ENCODE measurements around the gene HEATR5A.
"Not testable (repeated sequence)": the region's sequence is repeated elsewhere in the genome, so short reads cannot be mapped to it uniquely, and the experiment has no call there.

HEATR5A gene

GRCh38 chr14:31320922-31321766, 99.2 kb downstream of the HEATR5A start:
- DNase-seq: no peak

- DNase-seq: no peak
Observed at GRCh38 chr14:31320216-31320615, 100.1 kb downstream of the HEATR5A start.

GRCh38 chr14:31319701-31320100, 100.6 kb downstream of the HEATR5A start:
- DNase-seq: no peak

- no peak for DNase-seq
Observed at GRCh38 chr14:31312934-31313333, 107.4 kb downstream of the HEATR5A start.

GRCh38 chr14:31312370-31312769, 108.0 kb downstream of the HEATR5A start:
- DNase-seq: not testable (repeated sequence)

- DNase-seq: no peak
Observed at GRCh38 chr14:31307618-31308017, 112.7 kb downstream of the HEATR5A start.

- no peak for DNase-seq
Observed at GRCh38 chr14:31307198-31307597, 113.2 kb downstream of the HEATR5A start.

- no peak for DNase-seq
Observed at GRCh38 chr14:31303654-31304053, 116.7 kb downstream of the HEATR5A start.

GRCh38 chr14:31300883-31301282, 119.5 kb downstream of the HEATR5A start:
- no peak for DNase-seq

- no peak for DNase-seq
Observed at GRCh38 chr14:31300296-31300695, 120.1 kb downstream of the HEATR5A start.

GRCh38 chr14:31297701-31298344, 122.5 kb downstream of the HEATR5A start:
- DNase-seq: no peak

- DNase-seq: no peak
Observed at GRCh38 chr14:31297112-31297511, 123.2 kb downstream of the HEATR5A start.

- no peak for DNase-seq
Observed at GRCh38 chr14:31294746-31295405, 125.5 kb downstream of the HEATR5A start.

GRCh38 chr14:31292937-31293616, 127.3 kb downstream of the HEATR5A start:
- DNase-seq: no peak

GRCh38 chr14:31291210-31291609, 129.1 kb downstream of the HEATR5A start:
- DNase-seq: no peak

- DNase-seq: no peak
Observed at GRCh38 chr14:31287294-31287972, 132.9 kb downstream of the HEATR5A start.

- peak; percentile 9 for DNase-seq
Observed at GRCh38 chr14:31286456-31287293, 133.7 kb downstream of the HEATR5A start.

- no peak for DNase-seq
Observed at GRCh38 chr14:31283578-31284252, 136.6 kb downstream of the HEATR5A start.

- DNase-seq: no peak
Observed at GRCh38 chr14:31283153-31283552, 137.2 kb downstream of the HEATR5A start.

- no peak for DNase-seq
Observed at GRCh38 chr14:31280871-31281220, 139.5 kb downstream of the HEATR5A start.
